Measurements from ENCODE around the gene CEBPE. TPM values are rescaled to one million over a fixed set of nuclear protein-coding genes. Genes with fewer than 3 reads are reported as not detected.

Gene CEBPE
- total and polyA plus RNA-seq, 2 donors (not counting 1 experiment from before 2014, with no cell fraction given): 0.37 to 0.45 TPM

DNA sequence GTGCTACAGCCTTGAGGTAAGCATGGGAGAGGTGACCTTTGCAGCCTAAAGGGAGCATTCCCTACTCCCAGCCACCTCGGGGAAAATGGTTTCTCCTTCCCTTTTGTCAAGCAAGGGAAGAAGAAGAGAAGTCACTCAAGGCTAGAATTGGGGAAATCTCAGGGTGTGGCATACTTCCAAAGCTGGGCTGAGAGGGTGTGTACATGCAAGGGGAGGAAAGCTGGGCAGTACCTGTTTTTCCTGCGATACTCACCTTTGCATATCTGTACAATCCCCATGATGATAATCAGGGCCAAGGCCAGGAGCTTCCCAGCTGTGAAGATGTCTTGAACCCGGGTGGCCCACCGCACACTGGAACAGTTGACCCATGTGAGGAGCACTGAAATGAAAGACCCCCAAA, 23.8 kb upstream of the CEBPE start:
- H3K4me3 ChIP-seq (ENCODE audit: control extremely low read depth in 1 of 5, extremely low read depth in 1 of 5, insufficient read depth in 1 of 5, low read depth in 2 of 5, low read length in 4 of 5): no peak overlapping the region
- Mint-ChIP-seq H3K4me1 (no peaks in the 10 kb centered on the region), H3K9me3 (ENCODE audit: insufficient read depth) (no peaks in the 10 kb centered on the region), H3K27me3 (peaks cover 12% of the 10 kb centered on the region), H3K27ac (no peak overlapping the region), H3K4me3 (no peak overlapping the region)
- intact Hi-C loops (cut with micrococcal nuclease): no loop called here
- POLR2A ChIA-PET: interaction anchor here (0.6 kb wide), 1 partner anchor 381 kb away, joined by 8 read pairs; no protein-coding TSS in a partner anchor
- H3K9ac ChIP-seq (ENCODE audit: low read length): no peak overlapping the region
- CTCF ChIA-PET: no interaction called here
- no peaks in the 10 kb centered on the region for H3K27me3 ChIP-seq (replicated peaks in 1 of 4; ENCODE audit: control extremely low read depth in 1 of 4, control insufficient read depth in 3 of 4, insufficient read depth in 4 of 4, low read length in 3 of 4)
- no peak overlapping the region for H3K4me2 ChIP-seq (replicated peaks; ENCODE audit: low read depth, low read length, poor library complexity, severe bottlenecking)
- H3K9me3 ChIP-seq (ENCODE audit: control extremely low read depth in 1 of 3, control insufficient read depth in 2 of 3, insufficient read depth in 1 of 3, low read length in 2 of 3): no peaks in the 10 kb centered on the region
- no peaks in the 10 kb centered on the region for H3K79me2 ChIP-seq (ENCODE audit: control insufficient read depth, insufficient read depth, low read length)
- TF ChIP-seq EZH2 (IDR thresholded peaks at IDR 0.05; ENCODE audit: borderline replicate concordance, insufficient read depth, low read depth, low read length, poor library complexity, severe bottlenecking): no peak
- TF ChIP-seq, protein P1, sequence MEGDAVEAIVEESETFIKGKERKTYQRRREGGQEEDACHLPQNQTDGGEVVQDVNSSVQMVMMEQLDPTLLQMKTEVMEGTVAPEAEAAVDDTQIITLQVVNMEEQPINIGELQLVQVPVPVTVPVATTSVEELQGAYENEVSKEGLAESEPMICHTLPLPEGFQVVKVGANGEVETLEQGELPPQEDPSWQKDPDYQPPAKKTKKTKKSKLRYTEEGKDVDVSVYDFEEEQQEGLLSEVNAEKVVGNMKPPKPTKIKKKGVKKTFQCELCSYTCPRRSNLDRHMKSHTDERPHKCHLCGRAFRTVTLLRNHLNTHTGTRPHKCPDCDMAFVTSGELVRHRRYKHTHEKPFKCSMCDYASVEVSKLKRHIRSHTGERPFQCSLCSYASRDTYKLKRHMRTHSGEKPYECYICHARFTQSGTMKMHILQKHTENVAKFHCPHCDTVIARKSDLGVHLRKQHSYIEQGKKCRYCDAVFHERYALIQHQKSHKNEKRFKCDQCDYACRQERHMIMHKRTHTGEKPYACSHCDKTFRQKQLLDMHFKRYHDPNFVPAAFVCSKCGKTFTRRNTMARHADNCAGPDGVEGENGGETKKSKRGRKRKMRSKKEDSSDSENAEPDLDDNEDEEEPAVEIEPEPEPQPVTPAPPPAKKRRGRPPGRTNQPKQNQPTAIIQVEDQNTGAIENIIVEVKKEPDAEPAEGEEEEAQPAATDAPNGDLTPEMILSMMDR (IDR thresholded peaks at IDR 0.05): no peak
- DNase-seq: no peak
- H2AFZ ChIP-seq (ENCODE audit: insufficient read depth, low read depth, low read length, poor library complexity, severe bottlenecking): no peak overlapping the region
- H4K20me1 ChIP-seq (ENCODE audit: control insufficient read depth, insufficient read depth, low read length, poor library complexity, severe bottlenecking): no peaks in the 10 kb centered on the region
- no peak overlapping the region for H3K27ac ChIP-seq (ENCODE audit: low read length in 2 of 2)
- WGBS (ENCODE audit: insufficient coverage): 86% methylated on average over 3 of the region's 4 CpGs
- ATAC-seq (ENCODE audit: low read depth): no peak
- H3K36me3 ChIP-seq (replicated peaks in 1 of 2; ENCODE audit: control extremely low read depth in 1 of 2, control insufficient read depth in 1 of 2, extremely low read depth in 1 of 2, insufficient read depth in 2 of 2, low read length in 1 of 2): no peaks in the 10 kb centered on the region
- H3K4me1 ChIP-seq (ENCODE audit: control insufficient read depth in 2 of 2, insufficient read depth in 2 of 2, low read length in 2 of 2): no peaks in the 10 kb centered on the region

GRCh38 chr14:23141706-23142444, 22.8 kb upstream of the CEBPE start:
- ATAC-seq (ENCODE audit: low read depth) (no peak), DNase-seq (no peak)
- Histone ChIP-seq H3K36me3 (replicated peaks in 1 of 2; ENCODE audit: control extremely low read depth in 1 of 2, control insufficient read depth in 1 of 2, extremely low read depth in 1 of 2, insufficient read depth in 2 of 2, low read length in 1 of 2) (no peaks in the 10 kb centered on the region), H3K79me2 (ENCODE audit: control insufficient read depth, insufficient read depth, low read length) (no peaks in the 10 kb centered on the region), H3K9ac (ENCODE audit: low read length) (no peak overlapping the region), H3K9me3 (ENCODE audit: control extremely low read depth in 1 of 3, control insufficient read depth in 2 of 3, insufficient read depth in 1 of 3, low read length in 2 of 3) (no peaks in the 10 kb centered on the region), H3K27me3 (replicated peaks in 1 of 4; ENCODE audit: control extremely low read depth in 1 of 4, control insufficient read depth in 3 of 4, insufficient read depth in 4 of 4, low read length in 3 of 4) (no peaks in the 10 kb centered on the region), H3K4me3 (ENCODE audit: control extremely low read depth in 1 of 5, extremely low read depth in 1 of 5, insufficient read depth in 1 of 5, low read depth in 2 of 5, low read length in 4 of 5) (no peak overlapping the region), H4K20me1 (ENCODE audit: control insufficient read depth, insufficient read depth, low read length, poor library complexity, severe bottlenecking) (no peaks in the 10 kb centered on the region), H3K4me2 (replicated peaks; ENCODE audit: low read depth, low read length, poor library complexity, severe bottlenecking) (no peak overlapping the region), H3K4me1 (ENCODE audit: control insufficient read depth in 2 of 2, insufficient read depth in 2 of 2, low read length in 2 of 2) (no peaks in the 10 kb centered on the region), H3K27ac (ENCODE audit: low read length in 2 of 2) (no peak overlapping the region), H2AFZ (ENCODE audit: insufficient read depth, low read depth, low read length, poor library complexity, severe bottlenecking) (no peak overlapping the region)
- intact Hi-C loops (cut with micrococcal nuclease): no loop called here
- Mint-ChIP-seq H3K4me3 (no peak overlapping the region), H3K4me1 (no peaks in the 10 kb centered on the region), H3K9me3 (ENCODE audit: insufficient read depth) (no peaks in the 10 kb centered on the region), H3K27me3 (peaks cover 5% of the 10 kb centered on the region), H3K27ac (no peak overlapping the region)
- TF ChIP-seq, protein P1 (IDR thresholded peaks at IDR 0.05): no peak
- no peak for TF ChIP-seq EZH2 (IDR thresholded peaks at IDR 0.05; ENCODE audit: borderline replicate concordance, insufficient read depth, low read depth, low read length, poor library complexity, severe bottlenecking)
- 98% methylated on average over 5 of the region's 7 CpGs for WGBS (ENCODE audit: insufficient coverage)
- ChIA-PET POLR2A (interaction anchor here (0.6 kb wide), 1 partner anchor 380 kb away, joined by 8 read pairs; no protein-coding TSS in a partner anchor), CTCF (interaction anchor here (1.0 kb wide), 1 partner anchor 20 kb away, joined by 3 read pairs; no protein-coding TSS in a partner anchor)

Measured in B cell (primary cell).